Endodermal cell (in vitro differentiated cells): ENCODE measurements around the gene PDYN. TPM values are rescaled to one million over a fixed set of nuclear protein-coding genes. Genes with fewer than 3 reads are reported as not detected.

Source experiments
- DNase-seq: peaks from one replicate; pipeline ENCODE4 v3.0.0-alpha.2; 2017
- H3K27ac ChIP-seq: 2 replicates; pipeline ENCODE4 v1.5.1; 2013; ENCODE audit warnings: mild to moderate bottlenecking, low read depth, low read length, moderate library complexity
- H3K27me3 ChIP-seq: 2 replicates; pipeline ENCODE4 v1.6.1; 2013; ENCODE audit warnings: mild to moderate bottlenecking, low read length, moderate library complexity; ENCODE audit not compliant: insufficient read depth, control insufficient read depth, poor library complexity, severe bottlenecking
- H3K36me3 ChIP-seq: 2 replicates; pipeline ENCODE4 v1.7.0; 2013; ENCODE audit warnings: mild to moderate bottlenecking, low read length, moderate library complexity; ENCODE audit not compliant: control insufficient read depth, insufficient read depth
- H3K4me1 ChIP-seq: one replicate; pipeline ENCODE4 v1.7.0; 2013; ENCODE audit warnings: low read length; ENCODE audit not compliant: control insufficient read depth, insufficient read depth
- H3K4me3 ChIP-seq: 2 replicates; pipeline ENCODE4 v1.5.1; 2013; ENCODE audit warnings: mild to moderate bottlenecking, low read length, moderate library complexity
- H3K9ac ChIP-seq: 2 replicates; pipeline ENCODE4 v1.6.1; 2013; ENCODE audit warnings: mild to moderate bottlenecking, low read length, moderate library complexity; ENCODE audit not compliant: poor library complexity, severe bottlenecking; ENCODE audit errors: extremely low read depth
- H3K9me3 ChIP-seq: 2 replicates; pipeline ENCODE4 v1.6.1; 2013; ENCODE audit warnings: mild to moderate bottlenecking, low read length, moderate library complexity; ENCODE audit not compliant: control insufficient read depth
- H3K27ac Mint-ChIP-seq: 2 replicates; pipeline ENCODE4 v1.8.0; 2020; ENCODE audit warnings: mixed read lengths
- H3K27me3 Mint-ChIP-seq: 2 replicates; pipeline ENCODE4 v1.8.0; 2021; ENCODE audit warnings: mild to moderate bottlenecking, mixed read lengths; ENCODE audit not compliant: insufficient read depth
- H3K36me3 Mint-ChIP-seq: 2 replicates; pipeline ENCODE4 v1.8.0; 2020; ENCODE audit warnings: low read depth, mixed read lengths
- H3K4me1 Mint-ChIP-seq: 2 replicates; pipeline ENCODE4 v1.8.0; 2020; ENCODE audit warnings: mixed read lengths
- H3K4me3 Mint-ChIP-seq: 2 replicates; pipeline ENCODE4 v1.8.0; 2020; ENCODE audit warnings: mild to moderate bottlenecking, moderate library complexity, mixed read lengths
- H3K9me3 Mint-ChIP-seq: 2 replicates; pipeline ENCODE4 v1.8.0; 2020; ENCODE audit warnings: mild to moderate bottlenecking, mixed read lengths
- CTCF ChIP-seq: fragments of 200-600 bp; sonication (generic); conservative IDR thresholded peaks from 2 replicates; pipeline ENCODE4 v1.5.0; 2021; ENCODE audit warnings: antibody characterized with exemption, mild to moderate bottlenecking
- WGBS, 2 experiments: methylation state at CpG; one replicate each; pipeline versions ENCODE4 v1.1.5 to v1.1.7; 2013; ENCODE audit warnings: missing lambda C conversion rate in 2 of 2, mixed read lengths in 1 of 2; ENCODE audit not compliant: insufficient coverage in 1 of 2, insufficient read length in 1 of 2; 5-methylcytosine and 5-hydroxymethylcytosine counted together
- total RNA-seq, 2 donors: library from RNA; stranded (reverse); fragmentation: NEBNext Ultra II Directional in 1 of 2; extraction: Animal tissue kit (Norgen Biotek cat#: 25700) in 1 of 2; gene quantifications; 2 replicates in 1 of 2; 3 replicates in 1 of 2; pipeline ENCODE4 v1.2.1, GENCODE V29; 2021

The PDYN gene
- total RNA-seq, 2 donors from 2014 or later = 0.51 to 0.71 TPM

GRCh38 chr20:1953621-1954020 lies 40.2 kb downstream of the PDYN start:
- Histone ChIP-seq H3K27ac (no peak overlapping the region), H3K4me1 (peaks cover 11% of the 10 kb centered on the region), H3K9me3 (no peaks in the 10 kb centered on the region), H3K4me3 (no peak overlapping the region), H3K27me3 (no peaks in the 10 kb centered on the region), H3K9ac (no peak overlapping the region), H3K36me3 (no peaks in the 10 kb centered on the region)
- H3K27ac Mint-ChIP-seq = no peak overlapping the region
- H3K27me3 Mint-ChIP-seq = peaks cover 5% of the 10 kb centered on the region
- no peak overlapping the region for H3K4me3 Mint-ChIP-seq
- peaks cover 34% of the 10 kb centered on the region for H3K4me1 Mint-ChIP-seq
- peak; percentile 30 for DNase-seq
- H3K36me3 Mint-ChIP-seq = no peaks in the 10 kb centered on the region
- WGBS, 2 experiments = 96 to 100% methylated on average over 3 to 5 of the region's 5 CpGs
- no peaks in the 10 kb centered on the region for H3K9me3 Mint-ChIP-seq
- TF ChIP-seq CTCF = no peak

- no peak overlapping the region for H3K27ac Mint-ChIP-seq
- TF ChIP-seq CTCF = no peak
- no peak for DNase-seq
- Histone ChIP-seq H3K27me3 (no peaks in the 10 kb centered on the region), H3K4me3 (no peak overlapping the region), H3K36me3 (no peaks in the 10 kb centered on the region), H3K9me3 (no peaks in the 10 kb centered on the region), H3K27ac (no peak overlapping the region), H3K9ac (no peak overlapping the region), H3K4me1 (peaks cover 11% of the 10 kb centered on the region)
- peaks cover 11% of the 10 kb centered on the region for H3K27me3 Mint-ChIP-seq
- H3K36me3 Mint-ChIP-seq = no peaks in the 10 kb centered on the region
- no peaks in the 10 kb centered on the region for H3K9me3 Mint-ChIP-seq
- WGBS, 2 experiments = 92 to 93% methylated on average over 2 to 6 of the region's 6 CpGs
- no peak overlapping the region for H3K4me3 Mint-ChIP-seq
- peaks cover 35% of the 10 kb centered on the region for H3K4me1 Mint-ChIP-seq
These were observed 40.9 kb downstream of the PDYN start for GRCh38 chr20:1952737-1953530.

GRCh38 chr20:1951436-1952115 lies 42.3 kb downstream of the PDYN start:
- Histone ChIP-seq H3K4me3 (no peak overlapping the region), H3K27me3 (peaks cover 9% of the 10 kb centered on the region), H3K9ac (no peak overlapping the region), H3K27ac (no peak overlapping the region), H3K4me1 (peaks cover 14% of the 10 kb centered on the region), H3K9me3 (no peaks in the 10 kb centered on the region), H3K36me3 (no peaks in the 10 kb centered on the region)
- WGBS, 2 experiments = 80 to 82% methylated on average over 7 to 11 of the region's 11 CpGs
- H3K27ac Mint-ChIP-seq = no peak overlapping the region
- no peak for TF ChIP-seq CTCF
- peaks cover 24% of the 10 kb centered on the region for H3K27me3 Mint-ChIP-seq
- no peak overlapping the region for H3K4me3 Mint-ChIP-seq
- peaks cover 35% of the 10 kb centered on the region for H3K4me1 Mint-ChIP-seq
- no peaks in the 10 kb centered on the region for H3K36me3 Mint-ChIP-seq
- no peak for DNase-seq
- H3K9me3 Mint-ChIP-seq = no peaks in the 10 kb centered on the region
